B cell (primary cell): ENCODE data around the gene PC. TPM values are rescaled to one million over a fixed set of nuclear protein-coding genes. Genes with fewer than 3 reads are reported as not detected.
A peak's percentile ranks its signal among the peaks of the same experiment; 100 is the strongest.

Source experiments
- ATAC-seq: fragments of 200-7000 bp; cut with Tn5 transposase; one replicate; pipeline ENCODE4 v1.10.0; 2021; ENCODE audit warnings: low read depth, mild to moderate bottlenecking, moderate number of reproducible peaks, moderate library complexity
- CTCF ChIA-PET: fragments of 350-600 bp; sonication (Branson Sonifier 250); formaldehyde crosslinking; loops from one replicate; lab custom pipeline; 2021; ENCODE audit warnings: antibody characterized with exemption, inconsistent platforms; lab: Charles Lee
- POLR2A ChIA-PET: fragments of 350-600 bp; sonication (Branson Sonifier 250); formaldehyde crosslinking; loops from one replicate; lab custom pipeline; 2021; ENCODE audit warnings: antibody characterized with exemption; lab: Charles Lee
- DNase-seq: peaks from one replicate; pipeline ENCODE4 v3.0.0; 2013
- H2AFZ ChIP-seq: 2 replicates; pipeline ENCODE4 v1.6.1; 2012; ENCODE audit warnings: mild to moderate bottlenecking, low read depth, low read length; ENCODE audit not compliant: insufficient read depth, poor library complexity, severe bottlenecking
- H3K27ac ChIP-seq, 2 donors: 1 replicate in 1 of 2; 2 replicates in 1 of 2; pipeline ENCODE4 v1.5.1; 2012 to 2013; ENCODE audit warnings: low read length in 2 of 2, mild to moderate bottlenecking in 2 of 2, moderate library complexity in 1 of 2
- H3K27me3 ChIP-seq, 4 experiments: fragments of 200-600 bp in 1 of 4; sonication (generic) in 1 of 4; replicated peaks in 1 of 4; 1 replicate in 2 of 4; 2 replicates in 2 of 4; pipeline versions ENCODE4 v1.6.1 to v1.7.0; 2013 to 2016; ENCODE audit warnings: low read length in 3 of 4, mild to moderate bottlenecking in 2 of 4, mixed read lengths in 1 of 4, moderate library complexity in 1 of 4; ENCODE audit not compliant: insufficient read depth in 4 of 4, control insufficient read depth in 3 of 4; ENCODE audit errors: control extremely low read depth in 1 of 4
- H3K36me3 ChIP-seq, 2 experiments: replicated peaks in 1 of 2; 1 replicate in 1 of 2; 2 replicates in 1 of 2; pipeline versions ENCODE4 v1.6.1 to v1.7.1; 2013; ENCODE audit warnings: low read length in 1 of 2; ENCODE audit not compliant: insufficient read depth in 2 of 2, control insufficient read depth in 1 of 2; ENCODE audit errors: control extremely low read depth in 1 of 2, extremely low read depth in 1 of 2
- H3K4me1 ChIP-seq, 2 donors: fragments of 200-600 bp in 1 of 2; sonication (generic) in 1 of 2; 1 replicate in 1 of 2; 2 replicates in 1 of 2; pipeline versions ENCODE4 v1.5.1 to v1.6.1; 2013 to 2017; ENCODE audit warnings: low read length in 2 of 2; ENCODE audit not compliant: control insufficient read depth in 2 of 2, insufficient read depth in 2 of 2
- H3K4me2 ChIP-seq: replicated peaks from 2 replicates; pipeline ENCODE3; 2012; ENCODE audit warnings: mild to moderate bottlenecking, low read depth, low read length; ENCODE audit not compliant: poor library complexity, severe bottlenecking
- H3K4me3 ChIP-seq, 5 experiments: fragments of 200-600 bp in 1 of 5; sonication (generic) in 1 of 5; 1 replicate in 3 of 5; 2 replicates in 2 of 5; pipeline versions ENCODE4 v1.5.1 to v1.7.0; 2011 to 2016; ENCODE audit warnings: low read length in 4 of 5, mild to moderate bottlenecking in 4 of 5, low read depth in 2 of 5, control low read depth in 1 of 5, moderate library complexity in 1 of 5; ENCODE audit not compliant: insufficient read depth in 1 of 5; ENCODE audit errors: control extremely low read depth in 1 of 5, extremely low read depth in 1 of 5
- H3K79me2 ChIP-seq: fragments of 200-600 bp; sonication (generic); one replicate; pipeline ENCODE4 v1.6.0; 2016; ENCODE audit warnings: low read length; ENCODE audit not compliant: control insufficient read depth, insufficient read depth
- H3K9ac ChIP-seq: fragments of 200-600 bp; sonication (generic); 2 replicates; pipeline ENCODE4 v1.6.1; 2017; ENCODE audit warnings: mild to moderate bottlenecking, low read length, moderate library complexity
- H3K9me3 ChIP-seq, 3 donors: one replicate each; pipeline versions ENCODE4 v1.6.1 to v1.7.1; 2013; ENCODE audit warnings: low read length in 2 of 3; ENCODE audit not compliant: control insufficient read depth in 2 of 3, insufficient read depth in 1 of 3; ENCODE audit errors: control extremely low read depth in 1 of 3
- H4K20me1 ChIP-seq: 2 replicates; pipeline ENCODE4 v1.6.0; 2012; ENCODE audit warnings: mild to moderate bottlenecking, low read length; ENCODE audit not compliant: insufficient read depth, control insufficient read depth, poor library complexity, severe bottlenecking
- H3K27ac Mint-ChIP-seq: one replicate; pipeline ENCODE4 v1.8.0; 2021; ENCODE audit warnings: mixed read lengths
- H3K27me3 Mint-ChIP-seq: one replicate; pipeline ENCODE4 v1.8.0; 2021; ENCODE audit warnings: mixed read lengths
- H3K4me1 Mint-ChIP-seq: one replicate; pipeline ENCODE4 v1.8.0; 2021; ENCODE audit warnings: mixed read lengths
- H3K4me3 Mint-ChIP-seq: one replicate; pipeline ENCODE4 v1.8.0; 2021; ENCODE audit warnings: mixed read lengths
- H3K9me3 Mint-ChIP-seq: one replicate; pipeline ENCODE4 v1.8.0; 2022; ENCODE audit warnings: mixed read lengths; ENCODE audit not compliant: insufficient read depth
- CTCF ChIP-seq: fragments of 200-600 bp; IDR thresholded peaks from one replicate; pipeline ENCODE4 v1.8.0; 2022; ENCODE audit warnings: antibody characterized with exemption, mild to moderate bottlenecking
- EZH2 ChIP-seq: IDR thresholded peaks from 2 replicates; pipeline ENCODE4 v1.6.1; 2012; ENCODE audit warnings: borderline replicate concordance, low read depth, mild to moderate bottlenecking, moderate library complexity, low read length; ENCODE audit not compliant: insufficient read depth, poor library complexity, severe bottlenecking
- WGBS: methylation state at CpG from one replicate; pipeline ENCODE4 v1.1.5; 2013; ENCODE audit warnings: missing lambda C conversion rate; ENCODE audit not compliant: insufficient coverage; 5-methylcytosine and 5-hydroxymethylcytosine counted together
- intact Hi-C: fragments of 100-400 bp; cut with micrococcal nuclease; formaldehyde crosslinking; loops from one replicate; pipeline ENCODE4 v1.10.0; 2022
- polyA plus RNA-seq: library from polyadenylated mRNA; depleted of rRNA; stranded (reverse); fragments of >200 nt; gene quantifications from 2 replicates; pipeline ENCODE4 v1.2.3, GENCODE V29; 2012
- total RNA-seq, 2 donors: library from RNA; stranded (reverse); fragments of 120-200 nt in 1 of 2; gene quantifications; 1 replicate in 1 of 2; 2 replicates in 1 of 2; pipeline versions ENCODE4 v1.2.3 to v1.2.4, GENCODE V29; 2013 to 2022

Gene PC
- total and polyA plus RNA-seq, 2 donors (not counting 1 experiment from before 2014, with no cell fraction given), result 1.5 to 4.4 TPM

GRCh38 chr11:66883016-66883965, 74.9 kb downstream of the PC start:
- 61% methylated on average over 27 of the region's 29 CpGs for WGBS
- Histone ChIP-seq H3K4me1 (no peaks in the 10 kb centered on the region), H3K27me3 (peaks cover 0 to 5% (median 0%) of the 10 kb centered on the region in 4 experiments), H2AFZ (peak overlapping the region; percentile 12), H3K27ac (no peak overlapping the region), H3K4me2 (no peak overlapping the region), H3K9me3 (no peaks in the 10 kb centered on the region), H3K4me3 (no peak overlapping the region), H3K9ac (no peak overlapping the region), H3K79me2 (no peaks in the 10 kb centered on the region), H4K20me1 (no peaks in the 10 kb centered on the region), H3K36me3 (no peaks in the 10 kb centered on the region)
- DNase-seq (peak; percentile 67), ATAC-seq (peak; percentile 43)
- Mint-ChIP-seq H3K27ac (no peak overlapping the region), H3K9me3 (no peaks in the 10 kb centered on the region), H3K4me1 (no peaks in the 10 kb centered on the region), H3K4me3 (no peak overlapping the region), H3K27me3 (peaks cover 13% of the 10 kb centered on the region)
- TF ChIP-seq EZH2 (no peak), CTCF (peak; percentile 75)
- ChIA-PET POLR2A (no interaction called here), CTCF (interaction anchor here (0.7 to 3.8 kb wide), 5 partner anchors 18 to 1664 kb away, joined by 3 to 28 read pairs (median 3); no protein-coding TSS in a partner anchor)
- intact Hi-C loops, result loop anchor here (1.0 kb wide), 2 partner anchors 49 to 475 kb away; no protein-coding TSS in a partner anchor
